GM19238 (cell line): ENCODE results near the gene NRXN3.
"Not testable (repeated sequence)": the region's sequence is repeated elsewhere in the genome, so short reads cannot be mapped to it uniquely, and the experiment has no call there.

ENCODE experiments used
- DNase-seq: peaks from one replicate; pipeline ENCODE4 v3.0.0; 2011; ENCODE audit warnings: low spot score; ENCODE audit not compliant: insufficient read length

NRXN3 gene

DNA sequence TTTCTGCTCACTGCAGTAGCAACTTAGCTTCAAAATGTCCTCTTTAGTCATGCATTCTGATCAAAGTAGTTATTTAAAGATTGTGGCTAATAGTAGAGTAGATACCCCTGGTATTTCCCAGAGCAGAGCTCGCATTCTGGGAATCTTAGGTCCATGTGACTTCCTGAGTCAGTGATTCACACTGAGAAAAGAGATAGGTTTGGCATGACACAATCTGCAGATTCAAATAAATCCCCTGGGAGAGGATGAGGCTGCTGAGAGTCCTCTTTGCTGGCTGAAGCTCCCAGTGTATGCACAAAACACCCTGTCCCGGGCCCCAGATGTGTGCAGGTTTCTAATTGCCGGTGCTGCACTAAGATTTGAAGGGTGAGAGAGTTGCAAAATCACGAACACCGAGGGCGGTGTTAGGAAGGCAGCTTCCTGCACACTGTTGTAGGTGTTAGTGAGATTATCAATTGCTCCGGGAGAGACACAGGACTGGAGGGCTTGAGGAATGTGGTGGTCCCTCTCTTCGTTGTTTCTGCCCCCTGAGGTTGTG is 233.2 kb downstream of the NRXN3 start:
- no peak for DNase-seq

DNA sequence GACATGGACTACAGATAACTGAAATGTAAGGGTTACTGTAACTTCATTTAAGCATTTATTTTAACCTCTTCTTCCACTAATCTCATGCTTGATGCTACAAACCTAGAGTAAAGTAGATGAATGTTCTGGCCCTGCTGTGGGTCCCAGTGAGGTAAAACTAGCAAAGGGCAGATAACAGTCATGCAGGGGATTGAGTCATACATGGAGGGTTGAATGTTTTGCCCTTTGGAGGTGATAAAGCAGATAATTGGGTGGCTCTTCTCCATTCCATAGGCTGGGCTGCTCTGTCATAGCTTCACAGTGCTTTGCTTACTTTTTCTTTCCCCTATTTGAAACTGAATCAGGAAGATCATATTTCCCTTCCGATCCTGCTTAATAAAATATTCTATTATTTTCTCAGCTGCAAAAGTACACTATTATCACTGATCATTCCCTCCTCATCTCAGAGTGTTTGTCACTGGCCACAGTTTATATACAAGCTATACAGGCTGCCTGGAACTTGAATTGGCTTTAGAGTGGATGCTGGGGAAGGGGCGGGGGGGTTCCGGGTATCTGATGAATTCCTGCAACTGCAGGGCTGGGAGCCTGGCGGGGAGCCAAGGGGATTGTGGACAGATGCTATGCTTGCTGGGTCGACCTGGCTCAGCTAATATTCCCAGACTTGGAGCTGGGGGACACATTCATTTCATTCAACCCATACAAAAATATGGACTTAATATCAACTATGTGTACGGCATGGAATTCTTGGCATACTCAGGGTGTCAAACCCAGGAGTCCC is 235.1 kb downstream of the NRXN3 start:
- DNase-seq = no peak

DNA sequence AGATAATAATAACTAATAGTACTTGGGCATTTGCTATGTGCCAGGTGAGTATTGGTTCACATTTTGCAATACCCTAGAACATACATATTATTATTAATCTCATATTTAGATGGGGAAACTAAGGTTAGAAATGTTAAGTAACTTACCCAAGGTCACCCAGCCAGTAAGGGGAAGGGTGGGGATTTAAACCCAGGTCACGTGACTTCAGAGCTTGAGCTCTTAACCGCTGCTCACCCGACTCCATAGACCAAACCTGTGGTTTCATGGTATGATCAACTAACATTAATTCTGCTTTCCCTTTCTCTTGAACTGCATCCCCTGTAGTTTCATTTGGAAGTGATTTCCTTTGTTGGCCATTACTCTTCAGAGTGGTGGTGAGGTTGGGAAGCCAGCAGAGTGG is 242.3 kb downstream of the NRXN3 start:
- no peak for DNase-seq

DNA sequence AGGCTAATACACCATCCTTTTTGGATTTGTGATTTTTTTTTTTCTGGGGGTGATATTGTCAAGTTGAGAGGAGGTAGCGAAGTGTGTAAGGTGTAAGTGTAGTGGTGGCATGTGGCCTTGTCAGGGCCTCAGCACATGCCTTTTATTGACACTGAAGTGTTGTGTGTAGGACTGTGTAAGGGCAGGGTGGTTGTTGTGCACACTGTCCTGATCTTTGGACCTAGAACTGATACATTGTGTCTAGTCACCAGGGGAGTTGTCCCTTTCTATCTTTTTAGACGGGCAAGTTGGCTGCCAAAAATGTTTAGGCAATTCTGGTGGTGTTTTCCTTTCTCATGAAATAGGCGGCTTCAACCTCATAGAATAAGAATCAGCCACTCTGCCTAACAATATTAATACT is 244.0 kb downstream of the NRXN3 start:
- no peak for DNase-seq

DNA sequence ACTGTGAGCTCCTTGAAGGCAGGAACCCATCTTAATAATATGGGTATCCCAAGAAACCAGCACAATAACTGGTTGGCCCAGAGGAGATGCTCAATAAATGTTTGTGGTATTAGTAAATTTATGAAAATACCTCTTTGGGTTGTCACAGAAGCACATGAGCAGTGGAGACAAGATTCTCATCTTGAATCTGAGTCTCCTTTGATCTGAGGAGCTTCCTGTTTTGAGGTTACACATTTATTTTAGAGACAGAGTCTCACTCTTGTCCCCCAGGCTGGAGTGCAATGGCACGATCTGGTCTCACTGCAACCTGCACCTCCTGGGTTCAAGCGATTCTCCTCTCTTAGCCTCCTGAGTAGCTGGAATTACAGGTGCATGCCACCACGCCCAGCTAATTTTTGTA is 247.4 kb downstream of the NRXN3 start:
- no peak for DNase-seq

DNA sequence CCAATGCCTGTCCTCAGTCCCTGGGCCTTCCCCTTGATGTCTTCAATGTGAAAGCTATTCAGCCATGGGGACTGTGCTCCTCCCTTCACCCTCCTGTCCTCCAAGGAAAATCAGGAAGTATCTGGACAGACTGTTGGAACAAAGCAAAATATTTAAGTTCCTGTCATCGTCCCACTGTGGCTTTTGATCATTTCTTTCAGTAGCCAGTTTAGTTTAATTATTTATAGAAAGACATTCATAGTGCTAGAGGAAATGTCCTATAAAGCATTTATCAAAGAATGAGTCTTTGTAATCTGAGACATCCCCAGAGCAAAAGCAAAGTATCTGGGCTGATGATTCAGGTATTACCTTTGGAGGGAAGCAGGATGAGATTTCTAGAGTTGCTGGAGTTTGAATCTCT is 254.1 kb downstream of the NRXN3 start:
- DNase-seq = no peak

DNA sequence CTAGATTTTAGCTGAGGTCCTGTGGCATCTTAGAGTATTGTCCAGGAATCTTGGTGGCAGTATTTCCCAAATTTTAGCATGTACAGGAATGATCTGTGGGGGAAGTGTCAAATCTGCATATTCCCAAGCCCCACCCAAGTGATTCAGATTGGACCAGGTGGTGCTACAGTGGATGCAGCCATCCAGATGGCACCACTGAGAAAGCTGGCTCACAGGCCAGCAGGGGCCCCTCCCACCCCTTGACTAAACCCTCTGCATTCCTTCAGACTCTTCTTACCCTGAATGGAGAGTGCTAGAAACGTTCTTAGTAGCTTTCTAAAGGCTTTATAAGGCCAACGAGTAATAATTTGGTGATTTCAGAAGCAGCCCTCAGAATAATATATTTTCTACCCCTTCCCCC is 255.2 kb downstream of the NRXN3 start:
- no peak for DNase-seq

DNA sequence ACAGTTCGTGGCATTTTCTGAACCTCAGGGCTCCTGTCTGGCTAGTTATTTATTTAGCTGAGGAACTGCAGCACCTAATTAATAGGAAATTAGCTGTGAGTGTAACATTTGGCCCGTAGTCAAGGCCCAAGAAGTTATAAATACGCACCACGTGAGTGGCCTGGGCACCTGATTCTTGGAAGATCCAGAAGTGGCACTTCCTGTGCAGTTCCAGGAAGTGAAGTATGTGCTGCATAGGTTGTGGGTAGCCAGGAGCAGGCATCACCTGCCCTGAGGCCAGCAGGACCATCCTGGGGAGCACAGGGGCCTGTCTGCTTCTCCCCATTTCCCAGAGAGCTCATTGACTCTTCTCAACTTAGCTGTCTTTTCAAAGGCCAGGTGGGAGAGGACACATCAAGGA is 255.6 kb downstream of the NRXN3 start:
- DNase-seq = no peak

DNA sequence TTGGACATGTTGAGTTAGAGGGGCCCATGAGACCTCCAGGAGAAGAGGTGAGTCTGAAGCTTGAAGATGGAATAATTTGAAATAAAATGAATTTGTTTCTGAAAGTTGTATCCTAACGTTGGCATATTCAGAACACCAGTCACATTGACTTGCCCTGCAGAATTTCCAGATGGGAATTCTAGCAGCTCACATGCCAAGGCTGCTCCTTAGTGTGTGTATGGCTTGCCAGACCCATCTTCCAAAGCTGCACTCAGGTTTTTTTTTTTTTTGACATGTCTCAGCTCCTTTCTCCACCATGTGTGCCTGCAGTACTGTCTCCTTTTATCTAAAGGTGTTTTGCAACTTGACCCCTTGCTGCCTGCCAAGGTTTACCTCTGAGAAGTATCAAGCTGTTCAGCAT is 261.9 kb downstream of the NRXN3 start:
- no peak for DNase-seq

DNA sequence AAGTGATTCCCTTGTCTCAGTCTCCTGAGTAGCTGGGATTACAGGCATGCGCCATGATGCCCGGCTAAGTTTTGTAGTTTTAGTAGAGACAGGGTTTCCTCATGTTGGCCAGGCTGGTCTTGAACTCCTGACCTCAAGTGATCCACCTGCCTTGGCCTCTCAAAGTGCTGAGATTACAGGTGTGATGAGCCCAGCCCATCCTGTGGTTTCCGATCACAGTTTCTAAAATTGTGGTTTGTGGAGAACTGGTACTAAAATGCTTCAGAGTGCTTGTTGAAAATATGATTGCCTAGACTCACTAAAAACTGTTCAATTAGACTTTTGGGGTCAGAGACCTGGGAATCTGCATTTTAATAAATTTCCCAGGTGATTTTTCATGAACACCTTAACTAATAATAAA is 267.3 kb downstream of the NRXN3 start:
- not testable (repeated sequence) for DNase-seq

DNA sequence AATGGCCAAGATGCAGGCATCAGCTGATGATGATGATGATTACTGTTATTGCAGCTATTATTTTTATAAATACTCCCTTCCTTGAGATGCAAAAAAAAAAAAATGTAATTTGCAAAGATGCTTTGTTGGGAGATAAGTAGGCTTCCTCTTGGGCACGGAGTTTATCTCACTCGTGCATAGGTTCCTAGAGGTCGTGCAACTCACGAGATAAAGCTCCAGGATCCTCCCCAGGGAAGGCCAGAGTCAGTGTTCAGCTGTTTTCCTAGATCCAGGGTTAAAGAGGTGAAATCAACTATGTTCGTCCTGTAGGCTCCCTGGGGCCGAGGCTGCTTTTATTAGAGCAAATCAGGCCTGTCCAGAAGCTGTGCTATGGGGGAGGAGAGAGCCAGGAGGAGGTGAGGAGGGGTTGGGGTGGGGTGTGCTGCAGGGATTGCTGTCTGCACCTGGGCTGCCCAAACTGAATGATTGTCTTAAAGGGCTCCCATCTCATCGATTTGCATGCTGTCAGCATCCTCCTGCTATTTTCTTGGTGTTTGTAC is 270.3 kb downstream of the NRXN3 start:
- no peak for DNase-seq

DNA sequence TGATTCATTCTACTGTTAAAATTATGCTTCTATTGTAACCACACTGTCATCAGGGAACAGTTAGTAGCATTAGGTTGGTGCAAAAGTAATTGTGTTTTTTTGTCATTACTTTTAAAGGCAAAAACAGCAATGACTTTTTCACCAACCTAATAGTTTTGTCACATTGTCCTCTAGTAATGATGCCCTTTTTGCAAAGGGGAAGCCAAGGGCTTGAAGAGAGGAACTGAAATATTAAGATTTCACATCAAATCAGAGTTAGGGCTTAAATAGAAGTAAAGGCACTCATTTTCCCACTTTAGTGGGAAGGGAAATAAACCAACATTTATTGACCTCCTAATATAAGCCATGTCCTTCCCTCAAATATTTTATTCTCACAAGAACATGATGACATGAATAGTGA is 273.7 kb downstream of the NRXN3 start:
- no peak for DNase-seq

DNA sequence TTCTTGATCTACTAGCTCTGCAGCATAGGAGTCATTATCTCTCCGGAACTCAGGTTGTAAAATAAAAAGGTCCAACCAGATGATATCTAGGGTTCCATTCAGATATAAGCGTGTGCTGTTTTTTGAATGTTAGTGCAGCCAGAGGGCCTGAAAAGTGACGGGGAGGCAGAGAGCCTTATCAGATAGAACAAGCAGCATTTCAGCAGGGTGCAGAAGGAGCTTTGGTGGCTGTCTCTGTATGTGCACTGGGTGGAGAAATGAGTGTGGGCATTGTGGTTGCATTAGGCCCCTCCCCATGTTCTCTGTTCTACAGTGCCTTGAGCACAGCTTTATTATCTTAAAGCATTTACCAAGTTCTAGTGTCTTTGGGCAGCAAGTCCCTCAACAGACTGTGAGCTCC is 275.1 kb downstream of the NRXN3 start:
- no peak for DNase-seq

DNA sequence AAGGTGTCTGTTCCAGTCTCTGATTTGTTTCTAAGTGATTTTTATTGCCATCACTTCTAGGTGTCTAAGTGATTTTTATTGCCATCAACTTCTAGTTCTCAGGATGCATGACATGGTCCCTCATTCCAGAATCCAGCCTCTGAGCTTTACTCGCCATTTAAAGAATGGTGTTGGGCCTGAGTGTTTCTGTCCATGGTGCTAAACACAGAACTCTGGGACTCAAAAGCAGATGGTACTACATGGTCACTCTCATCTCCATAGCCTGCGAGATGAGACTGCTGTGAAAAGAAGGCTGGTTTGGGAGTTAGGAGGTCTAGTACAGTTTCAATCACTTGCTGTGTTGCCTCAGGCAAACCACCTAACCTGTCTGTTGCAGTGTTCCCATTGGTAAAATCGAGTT is 276.6 kb downstream of the NRXN3 start:
- no peak for DNase-seq

DNA sequence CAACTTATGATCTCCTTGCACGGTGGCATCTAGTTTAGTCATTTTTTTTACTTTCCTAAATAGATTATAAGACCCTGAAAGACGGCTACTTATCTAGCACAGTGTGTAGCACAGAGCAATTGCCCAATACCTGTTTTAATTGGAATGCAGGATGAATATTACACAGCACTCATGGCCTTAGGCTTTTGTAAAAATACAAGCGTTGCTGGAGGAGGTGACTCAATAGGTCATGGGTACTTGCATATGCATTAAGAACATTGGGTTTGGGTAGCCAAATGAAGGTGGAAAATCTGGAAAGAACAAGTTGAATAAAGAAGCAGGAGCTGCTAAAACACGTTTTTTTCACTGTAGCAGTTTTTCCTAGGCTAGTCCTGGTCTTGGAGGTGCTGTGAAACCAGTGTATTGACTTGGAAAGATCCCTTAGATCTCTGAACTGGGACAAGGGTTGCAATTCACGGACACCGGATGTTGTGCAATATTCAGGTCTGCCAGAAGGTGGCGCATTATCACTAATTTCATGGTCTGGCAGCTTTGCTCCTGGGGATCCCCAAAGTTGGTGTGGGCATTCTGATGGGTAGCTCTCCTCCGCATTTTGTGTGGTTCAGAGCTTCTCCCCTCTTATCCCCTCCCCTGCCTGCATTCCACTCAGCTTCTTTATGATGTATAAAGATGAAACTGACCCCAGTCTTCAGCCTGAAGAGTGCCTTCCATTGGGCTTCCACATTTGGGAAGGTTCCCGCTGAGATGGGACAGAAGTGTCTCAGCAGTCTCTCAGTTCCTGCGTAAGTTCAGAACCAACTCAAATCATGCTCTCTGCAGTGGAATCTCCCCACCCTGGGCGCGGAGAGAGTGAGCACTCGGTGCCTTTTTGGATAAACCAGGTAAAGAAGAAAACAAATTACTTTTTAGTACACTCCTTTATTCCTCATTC is 278.3 kb downstream of the NRXN3 start:
- peak; percentile 32 for DNase-seq

DNA sequence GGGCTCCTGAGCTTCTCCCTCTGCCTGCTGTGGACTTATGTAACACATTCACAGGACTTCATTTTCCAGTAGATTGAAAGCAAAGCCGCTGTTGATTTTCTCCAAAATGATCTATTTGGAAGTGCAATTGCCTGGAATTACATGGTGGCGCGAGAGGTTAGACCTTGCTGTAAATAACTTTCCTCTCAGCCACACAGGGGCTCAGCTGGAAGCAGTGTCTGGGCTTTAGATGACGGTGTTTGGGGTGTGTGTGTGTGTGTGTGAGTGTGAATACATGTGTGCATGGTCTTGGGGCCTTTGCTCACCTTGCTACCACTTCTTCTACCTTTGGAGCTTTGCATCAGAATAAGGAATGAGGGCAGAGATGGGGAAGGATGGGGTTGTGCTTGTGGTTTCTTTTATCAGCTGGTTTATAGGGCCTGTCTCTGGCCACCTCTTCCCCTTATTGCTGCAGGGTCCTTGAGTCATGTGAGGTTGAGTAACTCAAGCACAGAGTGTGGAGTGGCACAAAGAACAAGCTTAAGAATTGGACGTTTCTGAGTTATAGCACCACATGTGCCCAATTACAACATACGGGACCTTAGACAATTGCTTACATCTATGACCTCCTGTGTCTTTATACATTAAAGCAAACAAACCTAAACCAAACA is 280.6 kb downstream of the NRXN3 start:
- no peak for DNase-seq

DNA sequence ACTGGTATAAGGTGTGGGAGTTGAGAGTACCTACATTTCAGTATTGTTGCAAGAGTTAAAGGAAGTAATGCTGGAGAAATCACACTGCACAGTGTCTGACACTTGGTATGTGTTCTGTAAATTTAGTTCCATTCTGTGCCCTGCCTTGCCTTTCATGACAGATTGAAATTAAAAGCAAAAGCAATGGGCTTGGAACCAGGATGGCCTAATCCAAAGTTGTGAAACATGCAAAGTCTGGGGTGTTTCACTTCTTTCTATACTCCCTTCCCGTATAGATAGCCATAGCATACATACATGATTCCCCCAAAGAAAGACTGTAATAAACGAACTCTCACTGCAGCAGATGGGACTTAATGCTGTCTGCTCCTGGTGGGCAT is 281.1 kb downstream of the NRXN3 start:
- no peak for DNase-seq

DNA sequence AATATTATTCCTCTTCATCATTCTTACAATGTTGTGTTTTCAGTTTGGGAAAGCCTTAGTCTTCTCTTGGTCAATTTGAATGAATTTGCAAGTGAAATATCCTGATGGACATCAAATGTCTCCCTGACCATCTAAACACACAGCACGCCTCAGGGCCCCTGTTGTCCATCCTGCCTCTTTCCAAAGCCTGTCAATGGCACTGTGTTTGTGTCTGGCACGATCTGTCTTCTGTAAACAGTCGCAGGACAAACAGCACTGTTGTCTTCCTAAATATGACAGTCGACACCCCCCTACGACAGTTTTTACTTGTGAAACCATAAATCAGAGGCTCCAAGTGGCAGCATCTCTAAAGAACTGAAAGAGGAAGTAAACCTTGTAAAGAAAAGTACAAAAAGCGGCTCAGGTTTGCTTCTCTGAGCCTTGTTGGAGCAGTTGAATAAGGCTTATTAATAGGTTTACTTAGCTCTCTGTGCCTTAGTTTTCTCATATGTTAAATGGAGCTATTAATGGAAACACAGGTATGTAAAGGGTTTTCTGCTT is 285.8 kb downstream of the NRXN3 start:
- peak; percentile 8 for DNase-seq

DNA sequence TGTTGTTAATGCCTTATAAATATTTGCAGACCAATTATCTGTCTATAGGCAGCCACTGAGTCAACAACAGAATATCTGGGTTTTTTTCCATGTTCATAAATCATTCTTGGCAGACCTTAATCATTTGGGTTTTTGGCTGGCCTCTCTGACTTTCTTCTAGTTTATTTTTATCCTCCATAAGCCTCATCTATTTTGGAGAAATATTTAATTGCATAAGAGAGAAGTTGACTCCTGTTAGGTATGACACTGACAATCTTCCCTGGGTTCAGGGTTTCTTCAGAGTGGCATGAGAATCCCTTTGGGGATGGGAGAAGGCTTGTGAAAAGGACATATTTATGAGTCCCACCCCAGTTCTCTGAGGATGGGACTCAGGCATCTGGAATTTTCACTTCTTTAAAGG is 299.8 kb downstream of the NRXN3 start:
- no peak for DNase-seq

DNA sequence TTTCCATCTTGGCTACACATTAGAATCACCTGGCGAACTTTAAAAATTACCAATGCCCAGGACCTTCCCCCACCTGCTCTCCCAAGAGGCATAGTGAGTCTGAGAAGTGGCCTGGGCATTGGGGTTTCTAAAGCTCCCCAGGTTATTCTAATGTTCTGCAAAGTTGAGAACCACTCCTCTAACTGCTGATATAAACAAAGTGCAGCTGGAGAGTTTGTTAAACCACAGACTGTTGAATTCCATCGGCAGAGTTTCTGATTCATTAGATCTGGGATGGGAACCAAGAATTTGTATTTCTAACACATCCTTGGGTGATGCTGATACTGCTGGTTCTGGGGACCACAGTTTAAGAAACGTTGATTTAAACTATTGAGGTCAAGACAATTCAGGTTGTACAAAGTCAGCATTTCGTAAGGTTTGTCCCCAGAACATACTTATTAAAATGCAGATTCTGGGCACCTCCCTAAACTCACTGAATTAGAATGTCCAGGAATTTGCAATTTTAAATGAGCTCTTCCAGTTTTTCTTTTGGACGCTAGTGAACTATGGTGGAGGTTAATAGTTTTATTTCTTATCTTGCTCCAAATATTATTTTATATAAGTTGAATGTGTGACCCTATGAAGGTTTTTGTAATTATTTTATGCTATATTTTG is 309.1 kb downstream of the NRXN3 start:
- DNase-seq = no peak

DNA sequence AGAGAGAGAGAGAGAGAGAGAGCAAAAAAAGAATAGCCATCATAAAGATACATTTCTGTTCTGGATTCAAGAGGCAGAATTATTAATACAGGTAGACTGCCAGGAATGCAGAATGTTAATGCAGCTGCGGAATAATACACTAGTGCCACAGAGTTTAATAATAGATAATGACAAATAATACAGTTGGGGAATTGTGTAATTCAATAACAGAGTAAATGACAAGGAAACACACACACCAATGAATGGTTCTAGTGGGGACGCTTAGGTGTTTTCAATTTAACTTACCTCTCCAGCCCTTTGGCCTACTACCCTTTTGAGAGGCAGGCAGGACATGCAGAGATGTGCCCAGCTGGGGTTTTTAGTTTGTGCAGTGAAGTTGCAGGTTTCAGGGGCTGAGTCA is 313.9 kb downstream of the NRXN3 start:
- no peak for DNase-seq
